IMR-90 (cell line): ENCODE measurements around the gene TCFL5.

Source experiments
- BHLHE40 ChIP-seq: fragments of 150-350 bp; IDR thresholded peaks from 2 replicates; pipeline ENCODE4 v1.6.1; 2016; ENCODE audit warnings: mild to moderate bottlenecking, low read depth, low read length
- MAZ ChIP-seq: IDR thresholded peaks from 2 replicates; pipeline ENCODE4 v1.6.1; 2012; ENCODE audit warnings: low read depth, mild to moderate bottlenecking, low read length, improper control_type of control experiment, moderate library complexity, borderline replicate concordance
- NFE2L2 ChIP-seq: fragments of 150-350 bp; IDR thresholded peaks from 2 replicates; pipeline ENCODE4 v1.6.1; 2016; ENCODE audit warnings: low read depth, mild to moderate bottlenecking, low read length
- POLR2A ChIP-seq: IDR thresholded peaks from 2 replicates; pipeline ENCODE4 v1.6.1; 2012; ENCODE audit warnings: mild to moderate bottlenecking, low read depth, low read length
- RAD21 ChIP-seq: IDR thresholded peaks from 2 replicates; pipeline ENCODE4 v1.6.1; 2012; ENCODE audit warnings: low read length, improper control_type of control experiment
- SMC3 ChIP-seq: fragments of 150-350 bp; IDR thresholded peaks from 2 replicates; pipeline ENCODE4 v1.6.1; 2016; ENCODE audit warnings: low read depth, mild to moderate bottlenecking, antibody characterized with exemption, low read length, moderate library complexity
- USF2 ChIP-seq: fragments of 150-350 bp; IDR thresholded peaks from 2 replicates; pipeline ENCODE4 v1.6.1; 2017; ENCODE audit warnings: mild to moderate bottlenecking, antibody characterized with exemption, low read length, low read depth
- TF ChIP-seq, protein P1 (sequence below): fragments of 150-350 bp; IDR thresholded peaks from 2 replicates; pipeline ENCODE4 v1.6.1; 2016; ENCODE audit warnings: low read depth, mild to moderate bottlenecking, low read length, moderate library complexity, borderline replicate concordance
- TF ChIP-seq, protein P2 (sequence below): conservative IDR thresholded peaks from 2 replicates; pipeline ENCODE4 v1.5.1; 2012; ENCODE audit warnings: mild to moderate bottlenecking, low read depth, low read length, improper control_type of control experiment

DNA sequence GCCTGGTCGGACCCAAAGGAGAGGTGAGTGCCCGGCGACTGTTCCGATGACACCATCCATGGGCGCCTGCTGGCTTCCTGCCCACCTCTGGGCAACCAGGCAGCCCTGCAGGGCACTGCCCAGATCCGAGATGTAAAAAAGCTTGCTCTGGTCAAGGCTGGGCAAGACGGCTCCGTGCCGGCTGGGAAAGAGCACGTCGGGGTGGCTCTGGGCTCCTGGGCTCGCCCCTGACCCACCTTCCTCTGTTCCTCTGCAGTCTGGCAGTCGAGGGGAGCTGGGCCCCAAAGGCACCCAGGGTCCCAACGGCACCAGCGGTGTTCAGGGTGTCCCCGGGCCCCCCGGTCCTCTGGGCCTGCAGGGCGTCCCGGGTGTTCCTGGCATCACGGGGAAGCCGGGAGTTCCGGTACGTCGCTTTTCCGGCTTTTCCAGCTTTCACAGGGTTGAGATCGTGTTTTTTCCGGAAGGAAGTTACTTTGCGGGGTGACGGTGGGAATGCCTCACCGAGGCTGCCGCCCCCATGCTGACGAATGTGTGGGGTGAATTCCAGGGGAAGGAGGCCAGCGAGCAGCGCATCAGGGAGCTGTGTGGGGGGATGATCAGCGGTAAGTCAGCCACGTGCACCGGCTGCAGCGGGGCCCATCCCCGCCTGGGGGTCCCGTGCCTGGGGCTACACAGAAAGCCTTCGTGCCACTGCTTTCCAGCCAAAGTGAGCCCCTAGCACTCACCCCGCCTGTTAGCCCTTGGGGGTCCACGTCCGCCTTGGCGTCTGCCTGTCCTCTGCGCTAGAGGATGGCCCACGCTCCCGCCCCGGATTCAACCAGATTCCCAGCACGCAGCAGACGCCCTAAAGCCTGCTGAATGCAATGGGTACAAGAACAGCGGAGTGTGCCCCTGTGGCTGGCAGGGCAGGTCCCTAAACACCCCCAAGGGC, 25.4 kb downstream of the TCFL5 start:
- TF ChIP-seq POLR2A (no peak), RAD21 (no peak), MAZ (peak; percentile 69; the same call in 1 of the 2 replicates), NFE2L2 (no peak), SMC3 (no peak), USF2 (no peak), BHLHE40 (peak; percentile 43; the same call in 1 of the 2 replicates)
- TF ChIP-seq, protein P1, sequence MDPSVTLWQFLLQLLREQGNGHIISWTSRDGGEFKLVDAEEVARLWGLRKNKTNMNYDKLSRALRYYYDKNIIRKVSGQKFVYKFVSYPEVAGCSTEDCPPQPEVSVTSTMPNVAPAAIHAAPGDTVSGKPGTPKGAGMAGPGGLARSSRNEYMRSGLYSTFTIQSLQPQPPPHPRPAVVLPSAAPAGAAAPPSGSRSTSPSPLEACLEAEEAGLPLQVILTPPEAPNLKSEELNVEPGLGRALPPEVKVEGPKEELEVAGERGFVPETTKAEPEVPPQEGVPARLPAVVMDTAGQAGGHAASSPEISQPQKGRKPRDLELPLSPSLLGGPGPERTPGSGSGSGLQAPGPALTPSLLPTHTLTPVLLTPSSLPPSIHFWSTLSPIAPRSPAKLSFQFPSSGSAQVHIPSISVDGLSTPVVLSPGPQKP: no peak
- TF ChIP-seq, protein P2, sequence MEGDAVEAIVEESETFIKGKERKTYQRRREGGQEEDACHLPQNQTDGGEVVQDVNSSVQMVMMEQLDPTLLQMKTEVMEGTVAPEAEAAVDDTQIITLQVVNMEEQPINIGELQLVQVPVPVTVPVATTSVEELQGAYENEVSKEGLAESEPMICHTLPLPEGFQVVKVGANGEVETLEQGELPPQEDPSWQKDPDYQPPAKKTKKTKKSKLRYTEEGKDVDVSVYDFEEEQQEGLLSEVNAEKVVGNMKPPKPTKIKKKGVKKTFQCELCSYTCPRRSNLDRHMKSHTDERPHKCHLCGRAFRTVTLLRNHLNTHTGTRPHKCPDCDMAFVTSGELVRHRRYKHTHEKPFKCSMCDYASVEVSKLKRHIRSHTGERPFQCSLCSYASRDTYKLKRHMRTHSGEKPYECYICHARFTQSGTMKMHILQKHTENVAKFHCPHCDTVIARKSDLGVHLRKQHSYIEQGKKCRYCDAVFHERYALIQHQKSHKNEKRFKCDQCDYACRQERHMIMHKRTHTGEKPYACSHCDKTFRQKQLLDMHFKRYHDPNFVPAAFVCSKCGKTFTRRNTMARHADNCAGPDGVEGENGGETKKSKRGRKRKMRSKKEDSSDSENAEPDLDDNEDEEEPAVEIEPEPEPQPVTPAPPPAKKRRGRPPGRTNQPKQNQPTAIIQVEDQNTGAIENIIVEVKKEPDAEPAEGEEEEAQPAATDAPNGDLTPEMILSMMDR: no peak
